Natural killer cell (primary cell): ENCODE data around the gene GPR180. TPM values are rescaled to one million over a fixed set of nuclear protein-coding genes. Genes with fewer than 3 reads are reported as not detected.

Source experiments
- ATAC-seq, 3 donors: fragments of 150-1000 bp in 2 of 3; fragments of 200-7000 bp in 1 of 3; cut with Tn5 transposase; 1 replicate in 1 of 3; 2 replicates in 2 of 3; pipeline ENCODE4 v1.10.0; 2021; ENCODE audit warnings: mild to moderate bottlenecking in 2 of 3, moderate library complexity in 2 of 3
- DNase-seq, 2 donors: peaks; one replicate each; pipeline versions ENCODE4 v3.0.0 to v3.0.0-alpha.2; 2013 to 2021; ENCODE audit warnings: mixed read lengths in 1 of 2
- H3K27ac ChIP-seq: one replicate; pipeline ENCODE4 v1.5.1; 2013; ENCODE audit warnings: mild to moderate bottlenecking, low read length
- H3K27me3 ChIP-seq: one replicate; pipeline ENCODE4 v1.6.1; 2013; ENCODE audit warnings: low read length; ENCODE audit not compliant: control insufficient read depth, insufficient read depth
- H3K36me3 ChIP-seq: one replicate; pipeline ENCODE4 v1.6.1; 2013; ENCODE audit warnings: low read length; ENCODE audit not compliant: control insufficient read depth, insufficient read depth
- H3K4me1 ChIP-seq: one replicate; pipeline ENCODE4 v1.6.1; 2013; ENCODE audit warnings: low read length; ENCODE audit not compliant: control insufficient read depth, insufficient read depth
- H3K4me3 ChIP-seq: one replicate; pipeline ENCODE4 v1.5.1; 2013; ENCODE audit warnings: low read length
- H3K9me3 ChIP-seq: one replicate; pipeline ENCODE4 v1.6.1; 2013; ENCODE audit warnings: low read length; ENCODE audit not compliant: control insufficient read depth, insufficient read depth
- H3K27ac Mint-ChIP-seq, 2 donors: one replicate each; pipeline ENCODE4 v1.8.0; 2022; ENCODE audit warnings: mild to moderate bottlenecking in 2 of 2, mixed read lengths in 2 of 2, moderate library complexity in 1 of 2
- H3K27me3 Mint-ChIP-seq, 2 donors: one replicate each; pipeline ENCODE4 v1.8.0; 2022; ENCODE audit warnings: low read depth in 2 of 2, mixed read lengths in 2 of 2
- H3K36me3 Mint-ChIP-seq: one replicate; pipeline ENCODE4 v1.8.0; 2022; ENCODE audit warnings: mixed read lengths
- H3K4me1 Mint-ChIP-seq, 2 donors: one replicate each; pipeline ENCODE4 v1.8.0; 2022; ENCODE audit warnings: mixed read lengths in 2 of 2
- H3K4me3 Mint-ChIP-seq: one replicate; pipeline ENCODE4 v1.8.0; 2022; ENCODE audit warnings: mild to moderate bottlenecking, moderate library complexity, mixed read lengths
- H3K9me3 Mint-ChIP-seq, 2 donors: one replicate each; pipeline ENCODE4 v1.8.0; 2022; ENCODE audit warnings: mixed read lengths in 2 of 2
- WGBS: methylation state at CpG from one replicate; pipeline ENCODE4 v1.1.7; 2013; ENCODE audit warnings: missing lambda C conversion rate; ENCODE audit not compliant: insufficient coverage; 5-methylcytosine and 5-hydroxymethylcytosine counted together
- intact Hi-C: fragments of 100-400 bp; cut with micrococcal nuclease; formaldehyde crosslinking; loops from one replicate; pipeline ENCODE4 v1.14.2; 2022
- total RNA-seq, 4 donors: library from RNA; stranded (reverse); fragments of 120-200 nt in 1 of 4; gene quantifications; one replicate each; pipeline versions ENCODE4 v1.2.3 to v1.2.4, GENCODE V29; 2013 to 2022
- TF ChIP-seq, protein P1 (sequence below): fragments of 200-600 bp; IDR thresholded peaks from one replicate; pipeline ENCODE4 v1.8.0; 2022; ENCODE audit warnings: antibody characterized with exemption

The GPR180 gene
- total RNA-seq, 3 donors from 2014 or later (not counting 1 experiment from before 2014, with no cell fraction given): 2.0 to 2.9 (median 2.7) TPM

DNA sequence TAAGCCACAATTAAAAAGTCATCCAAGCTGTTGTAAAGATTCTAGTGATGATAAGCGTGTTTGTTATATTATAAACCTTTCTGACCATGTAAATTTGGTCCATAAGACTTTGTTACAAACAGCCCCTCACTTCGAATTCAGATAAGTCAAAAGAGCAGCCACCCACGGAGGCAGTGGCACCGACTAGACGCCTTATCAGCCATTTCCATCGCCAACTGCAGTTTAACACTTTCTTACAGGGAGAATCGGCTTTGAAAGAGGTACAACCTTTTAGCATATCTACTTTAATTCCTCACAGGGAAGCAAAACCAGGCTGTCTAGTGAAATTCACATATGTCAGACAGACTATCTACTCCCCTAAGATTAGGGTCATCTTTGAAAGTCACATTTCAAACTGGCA lies 63.2 kb downstream of the GPR180 start:
- H3K27ac Mint-ChIP-seq: no peak overlapping the region
- no peak overlapping the region for H3K4me3 ChIP-seq

GRCh38 chr13:94666065-94666464 lies 64.4 kb downstream of the GPR180 start:
- Mint-ChIP-seq H3K4me1 (no peaks in the 10 kb centered on the region), H3K27ac (no peak overlapping the region), H3K27me3 (peaks cover 11 to 28% of the 10 kb centered on the region in 2 donors), H3K9me3 (no peaks in the 10 kb centered on the region), H3K36me3 (no peaks in the 10 kb centered on the region), H3K4me3 (no peak overlapping the region)
- Histone ChIP-seq H3K4me1 (no peaks in the 10 kb centered on the region), H3K4me3 (no peak overlapping the region), H3K9me3 (no peaks in the 10 kb centered on the region), H3K36me3 (no peaks in the 10 kb centered on the region), H3K27ac (no peak overlapping the region), H3K27me3 (no peaks in the 10 kb centered on the region)
- ATAC-seq (no peak), DNase-seq (no peak)
- 92% methylated on average over 7 of the region's 7 CpGs for WGBS
- intact Hi-C loops: no loop called here
- TF ChIP-seq, protein P1, sequence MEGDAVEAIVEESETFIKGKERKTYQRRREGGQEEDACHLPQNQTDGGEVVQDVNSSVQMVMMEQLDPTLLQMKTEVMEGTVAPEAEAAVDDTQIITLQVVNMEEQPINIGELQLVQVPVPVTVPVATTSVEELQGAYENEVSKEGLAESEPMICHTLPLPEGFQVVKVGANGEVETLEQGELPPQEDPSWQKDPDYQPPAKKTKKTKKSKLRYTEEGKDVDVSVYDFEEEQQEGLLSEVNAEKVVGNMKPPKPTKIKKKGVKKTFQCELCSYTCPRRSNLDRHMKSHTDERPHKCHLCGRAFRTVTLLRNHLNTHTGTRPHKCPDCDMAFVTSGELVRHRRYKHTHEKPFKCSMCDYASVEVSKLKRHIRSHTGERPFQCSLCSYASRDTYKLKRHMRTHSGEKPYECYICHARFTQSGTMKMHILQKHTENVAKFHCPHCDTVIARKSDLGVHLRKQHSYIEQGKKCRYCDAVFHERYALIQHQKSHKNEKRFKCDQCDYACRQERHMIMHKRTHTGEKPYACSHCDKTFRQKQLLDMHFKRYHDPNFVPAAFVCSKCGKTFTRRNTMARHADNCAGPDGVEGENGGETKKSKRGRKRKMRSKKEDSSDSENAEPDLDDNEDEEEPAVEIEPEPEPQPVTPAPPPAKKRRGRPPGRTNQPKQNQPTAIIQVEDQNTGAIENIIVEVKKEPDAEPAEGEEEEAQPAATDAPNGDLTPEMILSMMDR: no peak

More for the DNA sequence above, 63.2 kb downstream of the GPR180 start:
- Mint-ChIP-seq H3K9me3 (no peaks in the 10 kb centered on the region), H3K27me3 (peaks cover 14 to 36% of the 10 kb centered on the region in 2 donors), H3K4me1 (no peaks in the 10 kb centered on the region), H3K36me3 (no peaks in the 10 kb centered on the region), H3K4me3 (no peak overlapping the region)
- Histone ChIP-seq H3K4me1 (no peaks in the 10 kb centered on the region), H3K27ac (no peak overlapping the region), H3K36me3 (no peaks in the 10 kb centered on the region), H3K27me3 (no peaks in the 10 kb centered on the region), H3K9me3 (no peaks in the 10 kb centered on the region)
- DNase-seq (no peak), ATAC-seq (no peak)
- WGBS: 76% methylated on average over 6 of the region's 7 CpGs
- intact Hi-C loops: no loop called here
- TF ChIP-seq, protein P1: no peak

DNA sequence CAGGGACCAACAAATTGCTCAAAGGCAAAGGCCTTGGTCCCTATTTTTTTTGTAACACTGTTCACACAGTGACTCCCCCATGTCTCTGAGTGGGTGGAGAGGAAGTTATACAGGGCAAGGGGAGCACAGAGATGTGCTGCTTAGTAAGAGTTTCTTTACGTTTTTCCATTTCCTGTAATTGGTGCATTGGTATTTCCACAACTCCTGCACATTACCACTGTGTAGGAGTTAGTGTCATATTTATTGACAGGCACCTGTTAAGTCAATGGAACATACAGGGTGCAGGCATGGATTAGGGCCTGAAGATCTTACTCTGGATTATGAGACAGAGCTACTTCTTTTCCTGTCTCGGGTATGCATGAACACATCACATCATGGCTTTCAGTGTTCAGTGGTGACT lies 65.5 kb downstream of the GPR180 start:
- DNase-seq (no peak), ATAC-seq (no peak)
- no peak overlapping the region for H3K4me3 Mint-ChIP-seq
- peaks cover 6 to 19% of the 10 kb centered on the region in 2 donors for H3K27me3 Mint-ChIP-seq
- no peaks in the 10 kb centered on the region for H3K9me3 ChIP-seq
- H3K9me3 Mint-ChIP-seq: no peaks in the 10 kb centered on the region
- no peak overlapping the region for H3K4me3 ChIP-seq
- H3K4me1 Mint-ChIP-seq: no peaks in the 10 kb centered on the region
- H3K36me3 ChIP-seq: no peaks in the 10 kb centered on the region
- H3K27ac Mint-ChIP-seq: no peak overlapping the region
- intact Hi-C loops: no loop called here
- no peaks in the 10 kb centered on the region for H3K27me3 ChIP-seq
- H3K36me3 Mint-ChIP-seq: no peaks in the 10 kb centered on the region
- TF ChIP-seq, protein P1: no peak
- 51% methylated on average over 2 of the region's 2 CpGs for WGBS
- no peaks in the 10 kb centered on the region for H3K4me1 ChIP-seq
- no peak overlapping the region for H3K27ac ChIP-seq

DNA sequence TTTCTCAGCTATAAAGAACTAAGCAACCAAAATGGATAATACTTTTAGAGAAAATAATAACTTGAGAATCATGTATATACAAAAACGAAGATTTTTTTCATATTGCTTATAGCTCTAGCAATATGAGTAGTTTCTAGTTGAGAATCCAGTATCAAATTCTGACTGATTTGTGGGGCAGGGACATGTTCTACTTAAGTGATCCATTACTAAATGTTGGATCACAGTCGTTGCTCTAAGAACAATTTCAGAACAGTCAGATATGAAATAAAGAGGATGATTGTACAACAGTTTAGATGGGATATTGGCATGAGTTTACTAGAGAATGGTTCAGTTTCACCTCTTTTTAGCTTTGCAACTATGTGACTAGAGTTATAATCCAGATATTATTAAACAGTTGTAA lies 70.7 kb downstream of the GPR180 start:
- no peak overlapping the region for H3K4me3 ChIP-seq
- no peaks in the 10 kb centered on the region for H3K9me3 Mint-ChIP-seq
- no peak overlapping the region for H3K4me3 Mint-ChIP-seq
- no peak for DNase-seq
- H3K27ac Mint-ChIP-seq: no peak overlapping the region
- H3K27me3 Mint-ChIP-seq: peaks cover 8 to 12% of the 10 kb centered on the region in 2 donors
- no peaks in the 10 kb centered on the region for H3K4me1 Mint-ChIP-seq
- H3K9me3 ChIP-seq: no peaks in the 10 kb centered on the region
- no peaks in the 10 kb centered on the region for H3K36me3 ChIP-seq
- no peak overlapping the region for H3K27ac ChIP-seq
- H3K27me3 ChIP-seq: no peaks in the 10 kb centered on the region
- ATAC-seq: no peak
- TF ChIP-seq, protein P1: no peak
- WGBS: 75% methylated on average over 1 of the region's 2 CpGs
- intact Hi-C loops: no loop called here
- H3K4me1 ChIP-seq: no peaks in the 10 kb centered on the region
- no peaks in the 10 kb centered on the region for H3K36me3 Mint-ChIP-seq
